HG02571 (cell line): ENCODE data around the gene SRRM3.
"Not testable (repeated sequence)": the region's sequence is repeated elsewhere in the genome, so short reads cannot be mapped to it uniquely, and the experiment has no call there.

Source experiments
- ATAC-seq: cut with Tn5 transposase; IDR thresholded peaks from one replicate; pipeline ENCODE4 v1.9.1; 2021; ENCODE audit warnings: mild to moderate bottlenecking, moderate library complexity; ENCODE audit not compliant: unreplicated experiment

Gene SRRM3, protein sequence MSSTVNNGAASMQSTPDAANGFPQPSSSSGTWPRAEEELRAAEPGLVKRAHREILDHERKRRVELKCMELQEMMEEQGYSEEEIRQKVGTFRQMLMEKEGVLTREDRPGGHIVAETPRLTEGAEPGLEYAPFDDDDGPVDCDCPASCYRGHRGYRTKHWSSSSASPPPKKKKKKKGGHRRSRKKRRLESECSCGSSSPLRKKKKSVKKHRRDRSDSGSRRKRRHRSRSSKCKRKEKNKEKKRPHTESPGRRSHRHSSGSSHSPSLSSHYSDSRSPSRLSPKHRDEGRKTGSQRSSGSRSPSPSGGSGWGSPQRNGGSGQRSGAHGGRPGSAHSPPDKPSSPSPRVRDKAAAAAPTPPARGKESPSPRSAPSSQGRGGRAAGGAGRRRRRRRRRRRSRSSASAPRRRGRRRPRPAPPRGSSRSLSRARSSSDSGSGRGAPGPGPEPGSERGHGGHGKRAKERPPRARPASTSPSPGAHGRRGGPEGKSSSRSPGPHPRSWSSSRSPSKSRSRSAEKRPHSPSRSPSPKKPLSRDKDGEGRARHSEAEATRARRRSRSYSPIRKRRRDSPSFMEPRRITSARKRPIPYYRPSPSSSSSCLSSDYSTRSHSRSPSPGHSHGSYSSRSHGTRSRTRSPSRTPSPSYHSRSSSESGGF

DNA sequence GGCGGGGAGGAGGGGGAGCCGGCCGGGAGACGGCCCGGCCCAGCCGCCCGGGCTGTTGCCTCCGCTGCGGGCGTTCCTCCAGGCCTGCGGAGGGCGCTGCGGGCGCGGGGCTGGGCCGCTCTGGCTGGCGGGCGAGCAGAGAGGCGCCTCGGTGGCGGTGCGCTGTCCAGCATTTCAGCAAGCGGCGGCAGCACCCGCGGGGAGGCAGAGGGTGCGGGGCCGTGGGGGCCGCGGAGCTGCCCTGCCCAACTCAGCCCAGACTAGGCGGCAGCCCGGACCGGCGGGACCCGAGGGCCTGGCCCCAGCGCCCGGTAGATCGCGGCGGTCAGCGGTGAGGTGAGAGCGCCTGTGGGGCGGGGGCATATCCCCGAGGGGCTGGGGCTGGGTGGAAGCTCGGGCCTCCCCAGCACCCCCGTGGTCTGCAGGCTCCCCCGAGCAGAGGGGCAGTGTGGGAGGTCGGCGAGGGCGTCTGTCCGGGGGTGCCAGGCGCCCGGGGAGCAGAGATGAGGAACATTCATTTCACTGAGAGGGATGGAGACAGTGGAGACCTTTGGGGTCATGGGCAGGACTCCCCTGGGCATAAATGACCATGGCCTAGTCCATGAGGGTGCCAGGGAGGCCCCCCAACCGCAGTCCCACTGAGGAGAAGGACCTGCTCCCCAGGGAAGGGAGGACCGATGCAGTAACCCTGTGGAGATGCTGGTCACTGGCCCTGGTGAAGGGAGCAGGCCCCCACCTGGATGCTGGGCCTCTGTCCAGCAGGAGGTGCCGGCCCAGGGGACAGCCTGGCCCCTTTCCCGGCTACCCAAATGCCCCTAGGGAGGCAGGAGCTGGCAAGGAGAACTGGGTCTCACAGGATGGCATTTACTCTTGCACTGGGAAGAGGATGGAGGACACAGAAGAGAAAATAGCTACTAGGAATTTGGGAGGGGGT, at the start of gene SRRM3:
Gene SRRM3, plus strand, starts transcription at position 165 of the 934 bp plus-strand sequence. CDS start 33,171 bp downstream, outside the sequence.
- peak; percentile 59 for ATAC-seq

GRCh38 chr7:76151932-76152331, 49.8 kb upstream of the SRRM3 start:
- no peak for ATAC-seq

DNA sequence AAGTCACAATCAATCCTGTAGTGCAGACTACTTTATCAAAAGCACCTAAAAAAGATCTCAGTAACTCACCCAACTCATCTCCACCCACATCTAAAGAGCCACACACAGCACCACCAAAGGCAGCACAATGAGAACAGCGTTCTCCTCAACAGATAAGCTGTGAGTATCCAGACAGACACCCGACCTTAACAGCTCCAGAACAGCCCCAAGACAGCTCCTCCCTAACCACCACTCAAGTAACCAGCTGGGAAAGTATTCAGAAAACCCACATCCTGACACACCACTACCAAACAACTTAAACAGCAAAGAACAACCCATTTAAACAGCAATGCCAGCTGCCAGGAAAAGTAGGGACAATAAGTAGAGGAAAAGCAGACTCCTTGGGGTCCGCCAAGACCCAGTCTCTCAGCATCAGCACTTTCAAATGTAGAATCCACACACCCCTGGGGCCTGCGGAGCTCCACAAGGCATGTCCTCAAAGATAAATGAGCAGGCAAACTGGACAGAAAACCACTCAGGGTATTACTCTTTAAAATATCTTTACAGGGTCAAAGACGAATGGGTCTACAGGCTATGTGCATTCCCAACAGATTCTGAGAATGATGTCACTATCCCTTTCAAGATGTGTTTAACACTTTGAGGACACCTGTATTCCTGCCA, 48.0 kb upstream of the SRRM3 start:
- ATAC-seq, result not testable (repeated sequence)

GRCh38 chr7:76155938-76156337, 45.8 kb upstream of the SRRM3 start:
- no peak for ATAC-seq

- ATAC-seq, result not testable (repeated sequence)
Observed at GRCh38 chr7:76156992-76157685, 44.6 kb upstream of the SRRM3 start.

GRCh38 chr7:76158416-76158815, 43.3 kb upstream of the SRRM3 start:
- not testable (repeated sequence) for ATAC-seq

GRCh38 chr7:76162416-76163170, 39.1 kb upstream of the SRRM3 start:
- not testable (repeated sequence) for ATAC-seq

DNA sequence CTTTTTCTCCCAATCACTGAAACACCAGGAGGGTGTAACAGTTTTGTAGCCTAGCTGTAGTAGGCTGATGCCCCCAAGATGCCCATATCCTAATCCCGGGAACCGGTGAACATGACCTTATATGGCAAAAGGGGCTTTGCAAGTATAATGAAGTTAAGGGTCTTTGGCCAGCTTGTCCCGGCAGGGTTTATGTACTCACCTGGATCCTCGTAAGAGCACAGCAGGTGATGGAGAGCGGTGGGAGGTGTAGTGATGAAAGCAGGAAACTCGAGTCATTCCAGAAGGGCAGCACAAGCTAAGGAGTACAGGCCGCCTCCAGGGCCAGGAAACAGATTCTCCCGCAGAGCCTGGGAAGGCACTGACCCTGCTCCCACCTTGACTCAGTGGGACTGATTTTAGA, 37.9 kb upstream of the SRRM3 start:
- ATAC-seq, result not testable (repeated sequence)

DNA sequence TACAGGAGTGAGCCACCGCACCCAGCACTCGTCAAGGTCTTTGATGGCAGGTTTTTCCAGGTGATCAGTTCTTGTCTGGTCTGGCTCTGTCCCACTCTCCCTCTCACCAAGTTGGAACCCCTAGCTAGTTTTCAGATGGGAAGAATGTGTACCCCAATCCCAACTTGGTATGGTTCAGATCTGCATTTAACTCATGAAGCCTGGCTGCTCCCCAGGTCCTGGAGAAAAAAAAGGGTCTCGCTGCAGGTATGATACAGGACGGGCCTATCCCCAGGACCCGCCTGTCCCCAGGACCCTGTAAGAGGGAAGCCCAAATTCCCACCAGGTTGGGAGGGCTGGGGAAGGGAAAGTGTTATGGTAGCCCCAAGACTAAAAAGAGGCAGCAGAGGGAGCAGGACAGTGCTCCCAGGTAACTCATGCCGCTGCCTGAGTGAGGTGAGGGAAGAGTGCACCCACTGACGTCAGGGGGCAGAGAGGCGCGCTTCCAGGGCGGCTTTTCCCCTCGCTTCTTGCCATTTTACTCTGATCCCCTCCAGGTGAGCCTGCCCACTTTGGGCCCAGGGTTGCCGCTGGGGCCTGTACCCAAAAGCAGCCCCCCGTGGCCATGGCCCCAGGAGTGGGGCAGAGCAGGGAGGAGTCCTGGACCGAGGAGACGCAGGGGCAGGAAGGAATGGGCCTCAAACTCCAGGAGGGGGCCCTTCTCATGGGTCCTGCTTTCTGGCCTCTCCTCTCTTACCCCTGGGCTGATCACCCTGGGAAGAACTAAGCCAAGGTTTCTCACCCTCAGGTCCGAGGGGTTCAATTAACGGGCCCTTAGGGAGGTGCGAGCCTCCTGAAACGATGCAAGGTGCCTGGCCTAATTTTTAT, 36.4 kb upstream of the SRRM3 start:
- ATAC-seq, result no peak

DNA sequence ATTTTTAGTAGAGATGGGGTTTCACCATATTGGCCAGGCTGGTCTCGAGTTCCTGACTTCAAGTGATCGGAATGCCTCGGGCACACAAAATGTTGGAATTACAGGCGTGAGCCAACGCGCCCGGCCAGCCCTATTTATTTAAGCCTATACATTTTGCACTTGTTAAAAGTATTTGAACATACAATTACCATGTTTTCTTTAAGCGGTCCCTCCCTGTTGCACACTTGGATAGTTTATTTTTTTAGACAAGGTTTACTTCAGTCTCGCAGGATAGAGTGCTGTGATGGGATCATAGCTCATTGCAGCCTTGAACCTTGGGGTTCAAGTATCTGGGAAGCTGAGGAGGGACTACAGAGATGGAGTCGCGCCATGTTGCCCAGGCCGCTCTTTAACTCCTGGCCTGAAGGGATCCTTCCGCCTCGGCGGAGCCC, 35.7 kb upstream of the SRRM3 start:
- no peak for ATAC-seq

- ATAC-seq, result peak; percentile 87
Observed at GRCh38 chr7:76166404-76167255, 35.1 kb upstream of the SRRM3 start.

GRCh38 chr7:76173566-76174205, 28.0 kb upstream of the SRRM3 start:
- no peak for ATAC-seq

GRCh38 chr7:76176951-76177350, 24.7 kb upstream of the SRRM3 start:
- ATAC-seq, result not testable (repeated sequence)

DNA sequence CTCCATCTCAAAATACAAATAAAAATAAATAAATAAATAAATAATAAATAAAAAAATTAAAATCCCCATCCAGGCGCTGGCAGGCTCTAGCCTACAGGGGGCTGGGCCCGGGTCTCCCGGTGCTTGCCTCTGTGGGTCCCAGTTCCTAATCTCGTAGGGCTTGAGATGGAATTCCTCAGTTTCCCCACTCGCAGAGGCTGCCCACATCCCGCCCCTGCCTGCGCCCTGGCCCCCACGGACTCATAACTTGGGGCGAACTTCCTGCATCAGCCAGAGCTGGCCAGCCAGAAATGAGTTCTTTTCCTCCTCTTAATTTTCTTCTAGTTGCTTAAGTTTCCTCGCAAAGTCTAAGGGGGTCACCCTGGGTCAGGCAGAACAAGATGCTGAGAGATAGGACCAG, 22.0 kb upstream of the SRRM3 start:
- no peak for ATAC-seq

DNA sequence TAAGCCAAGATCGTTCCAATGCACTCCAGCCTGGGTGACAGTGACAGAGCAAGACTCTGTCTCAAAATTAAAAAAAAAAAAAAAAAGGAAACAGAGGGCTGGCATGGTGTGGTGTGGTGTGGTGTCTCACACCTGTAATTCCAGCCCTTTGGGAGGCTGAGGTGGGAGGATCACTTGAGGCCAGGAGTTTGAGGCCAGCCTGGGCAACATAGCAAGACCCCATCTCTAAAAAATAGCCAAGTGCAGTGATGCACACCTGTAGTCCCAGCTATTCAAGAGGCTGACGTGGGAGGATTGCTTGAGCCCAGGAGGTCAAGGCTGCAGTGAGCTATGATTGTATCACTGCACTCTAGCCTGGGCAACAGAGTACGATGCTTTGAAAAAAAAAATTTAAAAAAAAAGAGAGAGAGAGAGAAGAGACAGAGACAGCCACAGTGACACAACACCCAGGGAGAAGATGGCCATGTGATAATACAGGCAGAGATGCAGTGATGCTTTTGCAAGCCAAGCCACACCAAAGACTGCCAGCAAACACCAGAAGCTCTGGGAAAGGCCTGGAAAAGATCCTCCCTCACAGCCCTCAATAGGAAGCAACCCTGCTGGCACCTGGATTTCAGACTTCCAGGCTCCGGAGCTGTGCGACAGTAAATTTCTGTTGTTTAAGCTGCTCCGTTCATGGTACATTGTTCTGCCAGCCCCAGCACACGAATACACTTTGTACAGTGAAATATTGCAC, 19.3 kb upstream of the SRRM3 start:
- ATAC-seq, result no peak

DNA sequence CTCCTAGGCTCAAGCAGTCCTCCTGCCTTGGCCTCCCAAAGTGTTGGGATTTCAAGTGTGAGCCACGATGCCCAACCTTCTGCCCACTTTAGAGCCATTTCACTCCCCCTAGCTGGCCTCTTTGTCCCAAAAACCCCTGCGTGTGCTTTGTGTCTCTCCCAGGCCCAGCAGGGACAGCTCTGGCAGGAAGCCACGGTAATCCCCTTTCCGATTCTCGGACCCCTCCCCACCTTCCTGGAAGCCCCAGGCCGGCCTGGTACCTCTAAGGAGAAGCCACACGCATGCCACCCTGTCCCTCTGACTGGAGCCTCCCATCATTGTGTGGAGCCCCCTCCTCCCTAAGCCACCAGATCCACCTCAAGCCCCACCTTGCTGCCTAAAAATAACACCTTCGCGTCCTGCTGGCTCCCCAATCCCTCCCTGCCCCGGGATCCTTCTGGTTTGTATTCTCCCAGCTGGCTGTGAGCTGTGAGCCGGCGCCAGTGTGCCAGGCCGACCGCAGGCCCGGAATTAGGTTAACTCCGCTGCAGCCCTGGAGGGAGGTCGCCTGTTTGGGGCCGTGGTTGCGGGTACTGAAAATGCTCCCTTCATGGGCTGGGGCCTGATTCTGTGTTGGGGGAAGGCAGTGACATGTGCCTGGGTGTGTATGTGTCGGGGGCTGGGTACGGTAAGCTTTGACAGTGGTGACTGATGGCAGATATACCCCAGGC, 16.4 kb upstream of the SRRM3 start:
- no peak for ATAC-seq
